HepG2 (cell line): ENCODE results near the gene STRN3. TPM values are rescaled to one million over a fixed set of nuclear protein-coding genes. Genes with fewer than 3 reads are reported as not detected.

ENCODE experiments used
- GTF2F1 ChIP-seq: fragments of 150-350 bp; IDR thresholded peaks from 2 replicates; pipeline ENCODE4 v1.6.1; 2014; ENCODE audit warnings: low read length
- GTF3A ChIP-seq: sonication (generic); formaldehyde crosslinking; conservative IDR thresholded peaks from 2 replicates; pipeline ENCODE4 v1.4.0; 2020; ENCODE audit warnings: mild to moderate bottlenecking, missing genetic modification reagents
- HBP1 ChIP-seq: IDR thresholded peaks from 2 replicates; pipeline ENCODE4 v1.6.1; 2016; ENCODE audit warnings: low read depth, control low read depth
- HHEX ChIP-seq: IDR thresholded peaks from 2 replicates; pipeline ENCODE4 v1.6.1; 2016; ENCODE audit warnings: control low read depth
- HNF4A ChIP-seq: sonication (generic); formaldehyde crosslinking; IDR thresholded peaks from 2 replicates; pipeline ENCODE4 v1.4.0; 2020; ENCODE audit warnings: missing genetic modification reagents
- IRF1 ChIP-seq: sonication (generic); formaldehyde crosslinking; IDR thresholded peaks from 2 replicates; pipeline ENCODE4 v1.4.0; 2020; ENCODE audit warnings: low read depth, mild to moderate bottlenecking, missing genetic modification reagents
- JDP2 ChIP-seq: sonication (generic); formaldehyde crosslinking; IDR thresholded peaks from 2 replicates; pipeline ENCODE4 v1.8.1; 2022; ENCODE audit warnings: missing genetic modification reagents, borderline replicate concordance
- NFYC ChIP-seq: IDR thresholded peaks from 2 replicates; pipeline ENCODE4 v1.6.1; 2016; ENCODE audit warnings: missing genetic modification reagents, missing compliant biosample characterization
- NR1H2 ChIP-seq: sonication (generic); formaldehyde crosslinking; IDR thresholded peaks from 2 replicates; pipeline ENCODE4 v1.8.1; 2022; ENCODE audit warnings: low read depth, missing genetic modification reagents, borderline replicate concordance
- NR2C2 ChIP-seq: sonication (generic); formaldehyde crosslinking; IDR thresholded peaks from 2 replicates; pipeline ENCODE4 v1.4.0; 2020; ENCODE audit warnings: missing genetic modification reagents, mild to moderate bottlenecking, moderate library complexity, borderline replicate concordance
- RBM39 ChIP-seq: fragments of 200-400 bp; formaldehyde crosslinking; IDR thresholded peaks from one replicate; pipeline ENCODE4 v1.6.1; 2018; ENCODE audit warnings: antibody characterized with exemption, mild to moderate bottlenecking, low read depth, low read length; ENCODE audit not compliant: poor library complexity, severe bottlenecking
- REST ChIP-seq, 2 experiments: IDR thresholded peaks; 2 replicates each; pipeline ENCODE4 v1.6.1; 2011 to 2012; ENCODE audit warnings: low read length in 2 of 2, borderline replicate concordance in 1 of 2, low read depth in 1 of 2, mild to moderate bottlenecking in 1 of 2, moderate library complexity in 1 of 2
- SAFB2 ChIP-seq: sonication (generic); formaldehyde crosslinking; IDR thresholded peaks from 2 replicates; pipeline ENCODE4 v1.5.1; 2020; ENCODE audit warnings: missing genetic modification reagents, low read depth, mild to moderate bottlenecking, borderline replicate concordance
- SAP130 ChIP-seq: IDR thresholded peaks from 2 replicates; pipeline ENCODE4 v1.6.1; 2016; ENCODE audit warnings: low read depth
- TEF ChIP-seq: sonication (generic); formaldehyde crosslinking; IDR thresholded peaks from 2 replicates; pipeline ENCODE4 v1.5.0; 2020; ENCODE audit warnings: missing genetic modification reagents
- ZBTB46 ChIP-seq: sonication (generic); formaldehyde crosslinking; IDR thresholded peaks from 2 replicates; pipeline ENCODE4 v1.4.0; 2020; ENCODE audit warnings: mild to moderate bottlenecking, missing genetic modification reagents, borderline replicate concordance
- ZFP82 ChIP-seq: sonication (generic); formaldehyde crosslinking; IDR thresholded peaks from 2 replicates; pipeline ENCODE4 v1.5.1; 2020; ENCODE audit warnings: mild to moderate bottlenecking, missing genetic modification reagents, borderline replicate concordance
- ZNF224 ChIP-seq: sonication (generic); formaldehyde crosslinking; IDR thresholded peaks from 2 replicates; pipeline ENCODE4 v1.5.0; 2020; ENCODE audit warnings: mild to moderate bottlenecking, missing genetic modification reagents
- ZNF276 ChIP-seq: sonication (generic); formaldehyde crosslinking; IDR thresholded peaks from 2 replicates; pipeline ENCODE4 v1.4.0; 2020; ENCODE audit warnings: mild to moderate bottlenecking, low read depth, missing genetic modification reagents
- ZNF335 ChIP-seq: sonication (generic); formaldehyde crosslinking; IDR thresholded peaks from 2 replicates; pipeline ENCODE4 v1.4.0; 2020; ENCODE audit warnings: missing genetic modification reagents
- ZNF891 ChIP-seq: sonication (generic); formaldehyde crosslinking; IDR thresholded peaks from 2 replicates; pipeline ENCODE4 v1.5.0; 2020; ENCODE audit warnings: mild to moderate bottlenecking, missing genetic modification reagents
- polyA plus RNA-seq, 8 experiments: library from polyadenylated mRNA; depleted of rRNA in 3 of 8; stranded (reverse) in 7 of 8; unstranded in 1 of 8; fragments of >200 nt; fragmentation: Illumina TruSeq in 4 of 8; extraction: Trizol in 4 of 8; gene quantifications; 2 replicates each; pipeline versions ENCODE4 v1.2.1 to v1.2.3, GENCODE V29; 2011 to 2016; ENCODE audit warnings: low read depth in 4 of 8, missing spikeins in 1 of 8, mixed read lengths in 1 of 8; ENCODE audit not compliant: insufficient read depth in 1 of 8
- total RNA-seq, 5 experiments: library from RNA; depleted of rRNA; stranded (reverse); fragments of >200 nt; fragmentation: Illumina TruSeq; extraction: Trizol; gene quantifications; 2 replicates each; pipeline ENCODE4 v1.2.3, GENCODE V29; 2016; ENCODE audit warnings: low read depth in 1 of 5

The STRN3 gene
- total and polyA plus RNA-seq, 2 of the 13 experiments (the other 11 are each of a cell fraction or from before 2014, with no cell fraction given), result 49.4 to 123 TPM

- TF ChIP-seq HHEX (CRISPR knock-in tag), result no peak
- TF ChIP-seq SAFB2 (CRISPR knock-in tag), result no peak
- no peak for TF ChIP-seq NR2C2
- no peak for TF ChIP-seq ZNF891 (CRISPR knock-in tag)
- no peak for TF ChIP-seq NR1H2 (CRISPR knock-in tag)
- no peak for TF ChIP-seq IRF1
- no peak for TF ChIP-seq JDP2 (CRISPR knock-in tag)
- no peak for TF ChIP-seq ZBTB46 (CRISPR knock-in tag)
- no peak for TF ChIP-seq HNF4A (CRISPR knock-in tag)
- TF ChIP-seq TEF (CRISPR knock-in tag), result no peak
- TF ChIP-seq ZNF335 (CRISPR knock-in tag), result no peak
- TF ChIP-seq GTF2F1, result no peak
- TF ChIP-seq RBM39, result no peak
- no peak for TF ChIP-seq ZNF276 (CRISPR knock-in tag)
- no peak for TF ChIP-seq HBP1 (CRISPR knock-in tag)
- no peak for TF ChIP-seq ZNF224 (CRISPR knock-in tag)
- TF ChIP-seq SAP130, result no peak
- TF ChIP-seq REST (IDR thresholded peaks at IDR 0.05; ENCODE audit: borderline replicate concordance in 1 of 2, low read depth in 1 of 2, low read length in 2 of 2), result no peak
- TF ChIP-seq GTF3A (CRISPR knock-in tag), result no peak
- no peak for TF ChIP-seq NFYC (CRISPR knock-in tag)
- no peak for TF ChIP-seq ZFP82
Measured at GRCh38 chr14:30980980-30981379, 45.2 kb downstream of the STRN3 start (continued).
